ENCODE measurements around the gene RDX. TPM values are rescaled to one million over a fixed set of nuclear protein-coding genes. Genes with fewer than 3 reads are reported as not detected.

RDX gene
- total RNA-seq, 1 experiment from 2014 or later, result 196 TPM

DNA sequence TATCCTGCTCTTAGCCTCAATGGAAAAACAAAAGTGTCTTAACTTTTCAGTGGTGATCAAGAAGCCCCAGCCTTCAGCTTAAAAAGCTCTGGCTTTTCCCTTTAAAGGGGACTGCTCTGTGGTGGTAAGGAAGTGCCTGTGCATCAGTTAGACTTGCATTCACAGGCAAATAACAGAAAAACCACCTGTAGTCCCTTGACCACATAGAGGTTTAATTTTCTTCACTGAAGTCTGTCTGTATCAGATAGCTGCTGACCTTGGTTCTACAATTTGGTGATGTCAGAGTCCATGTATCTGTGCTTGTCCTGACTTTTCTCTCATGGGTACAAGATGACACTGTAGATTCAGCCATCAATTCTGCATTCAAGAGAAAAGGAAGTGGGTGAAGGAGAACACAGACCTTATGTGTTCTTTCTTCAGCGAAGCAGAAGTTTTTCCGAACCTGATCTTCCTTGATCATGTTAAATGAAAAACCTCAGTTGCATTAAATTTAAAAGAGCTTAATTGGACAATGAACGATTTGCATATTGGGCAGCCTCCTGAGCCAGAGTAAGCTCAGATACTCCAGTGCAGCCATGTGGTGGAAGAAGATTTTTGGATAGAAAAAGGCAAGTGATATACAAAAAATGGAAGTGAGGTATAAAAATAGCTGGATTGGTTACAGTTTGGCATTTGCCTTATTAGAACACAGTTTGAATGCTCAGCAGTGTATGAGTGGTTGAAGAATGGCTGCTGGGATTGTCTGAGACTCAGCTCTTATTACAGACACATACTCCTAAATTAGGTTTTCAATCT lies 43.2 kb upstream of the RDX start:
- no peaks in the 10 kb centered on the region for H3K9me2 ChIP-seq (ENCODE audit: insufficient read depth)
- TF ChIP-seq, protein P1, sequence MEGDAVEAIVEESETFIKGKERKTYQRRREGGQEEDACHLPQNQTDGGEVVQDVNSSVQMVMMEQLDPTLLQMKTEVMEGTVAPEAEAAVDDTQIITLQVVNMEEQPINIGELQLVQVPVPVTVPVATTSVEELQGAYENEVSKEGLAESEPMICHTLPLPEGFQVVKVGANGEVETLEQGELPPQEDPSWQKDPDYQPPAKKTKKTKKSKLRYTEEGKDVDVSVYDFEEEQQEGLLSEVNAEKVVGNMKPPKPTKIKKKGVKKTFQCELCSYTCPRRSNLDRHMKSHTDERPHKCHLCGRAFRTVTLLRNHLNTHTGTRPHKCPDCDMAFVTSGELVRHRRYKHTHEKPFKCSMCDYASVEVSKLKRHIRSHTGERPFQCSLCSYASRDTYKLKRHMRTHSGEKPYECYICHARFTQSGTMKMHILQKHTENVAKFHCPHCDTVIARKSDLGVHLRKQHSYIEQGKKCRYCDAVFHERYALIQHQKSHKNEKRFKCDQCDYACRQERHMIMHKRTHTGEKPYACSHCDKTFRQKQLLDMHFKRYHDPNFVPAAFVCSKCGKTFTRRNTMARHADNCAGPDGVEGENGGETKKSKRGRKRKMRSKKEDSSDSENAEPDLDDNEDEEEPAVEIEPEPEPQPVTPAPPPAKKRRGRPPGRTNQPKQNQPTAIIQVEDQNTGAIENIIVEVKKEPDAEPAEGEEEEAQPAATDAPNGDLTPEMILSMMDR (conservative IDR thresholded peaks at IDR 0.05), result no peak
- 0 out of 2 replicates have a peak, but pooled peaks cover 3% of the 10 kb centered on the region for H3K9me3 ChIP-seq (ENCODE audit: insufficient read depth, low read depth)
- no peak overlapping the region for H3K4me2 ChIP-seq
- H3K79me2 ChIP-seq (ENCODE audit: low read depth), result no peaks in the 10 kb centered on the region
- intact Hi-C loops (cut with micrococcal nuclease; ENCODE audit: unreplicated experiment), result loop anchor here (2.0 kb wide), 1 partner anchor 17 kb away; no protein-coding TSS in a partner anchor
- no peak overlapping the region for H3K4me3 ChIP-seq
- H3K27me3 ChIP-seq (ENCODE audit: insufficient read depth, low read depth), result no peaks in the 10 kb centered on the region
- peaks cover 11% of the 10 kb centered on the region; the same call in 1 of the 2 replicates for H3F3A ChIP-seq (ENCODE audit: insufficient read depth, low read depth)
- CTCF ChIA-PET, result no interaction called here
- H3K4me1 ChIP-seq (replicated peaks; ENCODE audit: insufficient read depth), result peaks cover 14% of the 10 kb centered on the region
- no peak for DNase-seq
- H4K20me1 ChIP-seq (ENCODE audit: insufficient read depth), result no peaks in the 10 kb centered on the region
- H3K36me3 ChIP-seq (ENCODE audit: low read depth), result peaks cover 4% of the 10 kb centered on the region; the same call in 1 of the 2 replicates
- no TSS peak for BruUV-seq (replicated peaks)
- POLR2A ChIA-PET (ENCODE audit: unreplicated experiment), result no interaction called here
- no peak overlapping the region for H3K27ac ChIP-seq
- no peak overlapping the region for H2AFZ ChIP-seq

DNA sequence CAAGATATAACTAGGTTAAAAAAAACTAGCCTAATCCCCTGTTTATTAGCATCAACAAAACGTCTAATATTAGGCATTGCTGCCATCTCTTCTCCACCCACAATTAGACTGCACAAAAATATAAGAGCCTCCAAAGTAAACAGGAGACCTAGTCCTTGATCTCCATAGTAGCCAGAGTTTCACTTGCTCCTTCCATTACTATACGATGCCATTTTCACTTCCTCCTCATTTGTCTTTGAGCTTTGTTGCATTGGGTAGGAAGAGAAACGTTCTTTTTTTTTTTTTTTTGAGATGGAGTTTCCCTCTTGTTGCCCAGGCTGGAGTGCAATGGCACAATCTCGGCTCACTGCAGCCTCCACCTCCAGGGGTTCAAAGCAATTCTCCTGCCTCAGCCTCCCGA lies 42.3 kb upstream of the RDX start:
- Histone ChIP-seq H3K4me2 (no peak overlapping the region), H3K4me1 (replicated peaks; ENCODE audit: insufficient read depth) (peaks cover 14% of the 10 kb centered on the region)

DNA sequence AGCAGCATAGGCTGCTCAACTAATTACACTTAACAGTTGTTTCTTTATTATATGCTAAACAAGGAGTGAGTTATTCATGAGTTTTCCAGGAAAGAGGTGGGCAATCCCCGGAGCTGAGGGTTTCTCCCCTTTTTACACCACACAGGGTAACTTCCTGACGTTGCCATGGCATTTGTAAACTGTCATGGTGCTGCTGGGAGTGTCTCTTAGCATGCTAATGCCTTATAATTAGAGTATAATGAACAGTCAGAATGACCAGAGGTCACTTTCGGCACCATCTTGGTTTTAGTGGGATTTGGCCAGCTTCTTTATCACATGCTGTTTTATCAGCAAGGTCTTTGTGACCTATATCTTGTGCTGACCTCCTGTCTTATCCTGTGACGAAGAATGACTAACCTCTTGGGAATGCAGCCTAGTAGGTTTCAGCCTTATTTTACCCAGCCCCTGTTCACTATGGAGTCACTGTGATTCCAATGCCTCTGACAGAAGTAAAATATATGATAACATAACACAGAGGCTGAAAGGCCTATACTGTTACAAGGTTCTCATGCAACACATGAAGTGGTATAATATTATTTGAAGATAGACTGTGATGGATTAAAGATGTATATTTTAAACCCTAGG lies 41.3 kb upstream of the RDX start:
- POLR2A ChIA-PET (ENCODE audit: unreplicated experiment), result interaction anchor here (0.6 kb wide), 1 partner anchor 32 kb away, joined by 3 read pairs; no protein-coding TSS in a partner anchor
- Histone ChIP-seq H3K9me3 (ENCODE audit: insufficient read depth, low read depth) (no peaks in the 10 kb centered on the region), H3K79me2 (ENCODE audit: low read depth) (no peaks in the 10 kb centered on the region), H2AFZ (no peak overlapping the region), H3K36me3 (ENCODE audit: low read depth) (peaks cover 4% of the 10 kb centered on the region; the same call in 1 of the 2 replicates), H3K4me1 (replicated peaks; ENCODE audit: insufficient read depth) (peaks cover 14% of the 10 kb centered on the region), H3K27ac (peak overlapping the region; percentile 70), H3F3A (ENCODE audit: insufficient read depth, low read depth) (peaks cover 10% of the 10 kb centered on the region; the same call in 1 of the 2 replicates), H3K27me3 (ENCODE audit: insufficient read depth, low read depth) (no peaks in the 10 kb centered on the region), H3K9me2 (ENCODE audit: insufficient read depth) (no peaks in the 10 kb centered on the region), H3K4me2 (peak overlapping the region; percentile 58), H4K20me1 (ENCODE audit: insufficient read depth) (no peaks in the 10 kb centered on the region), H3K4me3 (peak overlapping the region; percentile 3; the same call in 1 of the 2 replicates)
- no TSS peak for BruUV-seq (replicated peaks)
- no peak for TF ChIP-seq EZH2 (IDR thresholded peaks at IDR 0.05; ENCODE audit: low read depth)
- TF ChIP-seq, protein P1 (conservative IDR thresholded peaks at IDR 0.05), result no peak
- intact Hi-C loops (cut with micrococcal nuclease; ENCODE audit: unreplicated experiment), result loop anchor here (1.0 to 2.0 kb wide), 2 partner anchors 8 to 19 kb away; no protein-coding TSS in a partner anchor
- CTCF ChIA-PET, result no interaction called here
- peak; percentile 73 to 94 for DNase-seq

More for the DNA sequence above, 42.3 kb upstream of the RDX start:
- Histone ChIP-seq H3F3A (ENCODE audit: insufficient read depth, low read depth) (peaks cover 10% of the 10 kb centered on the region; the same call in 1 of the 2 replicates), H3K36me3 (ENCODE audit: low read depth) (peaks cover 4% of the 10 kb centered on the region; the same call in 1 of the 2 replicates), H3K27me3 (ENCODE audit: insufficient read depth, low read depth) (no peaks in the 10 kb centered on the region), H2AFZ (no peak overlapping the region), H3K9me2 (ENCODE audit: insufficient read depth) (no peaks in the 10 kb centered on the region), H4K20me1 (ENCODE audit: insufficient read depth) (no peaks in the 10 kb centered on the region), H3K4me3 (no peak overlapping the region), H3K79me2 (ENCODE audit: low read depth) (no peaks in the 10 kb centered on the region), H3K27ac (peak overlapping the region; percentile 70; the same call in 1 of the 2 replicates), H3K9me3 (ENCODE audit: insufficient read depth, low read depth) (no peaks in the 10 kb centered on the region)
- no TSS peak for BruUV-seq (replicated peaks)
- DNase-seq, result no peak
- ChIA-PET CTCF (interaction anchor here (0.7 kb wide), 1 partner anchor 401 kb away, joined by 3 read pairs; no protein-coding TSS in a partner anchor), POLR2A (ENCODE audit: unreplicated experiment) (interaction anchor here (0.6 kb wide), 1 partner anchor 18 kb away, joined by 30 read pairs; no protein-coding TSS in a partner anchor)
- no peak for TF ChIP-seq EZH2 (IDR thresholded peaks at IDR 0.05; ENCODE audit: low read depth)
- TF ChIP-seq, protein P1 (conservative IDR thresholded peaks at IDR 0.05), result no peak
- intact Hi-C loops (cut with micrococcal nuclease; ENCODE audit: unreplicated experiment), result loop anchor here (2.0 kb wide), 1 partner anchor 18 kb away; no protein-coding TSS in a partner anchor

Measured in PC-9 (cell line).